ENCODE data around the gene FAM174C.

Gene FAM174C

GRCh38 chr19:1275976-1276627 is 772 bp downstream of the FAM174C start:
- DNase-seq, result no peak

GRCh38 chr19:1276628-1277022 is 1.3 kb downstream of the FAM174C start:
- DNase-seq, result no peak

GRCh38 chr19:1277061-1277460 is 1.7 kb downstream of the FAM174C start:
- no peak for DNase-seq

- DNase-seq, result no peak
Observed at GRCh38 chr19:1278074-1278473, 2.7 kb downstream of the FAM174C start.

- DNase-seq, result no peak
Observed at GRCh38 chr19:1278713-1279660, 3.7 kb downstream of the FAM174C start.

- peak; percentile 50 for DNase-seq
Observed at GRCh38 chr19:1279782-1280341, 4.5 kb downstream of the FAM174C start.

- no peak for DNase-seq
Observed at GRCh38 chr19:1280636-1281568, 5.6 kb downstream of the FAM174C start.

- no peak for DNase-seq
Observed at GRCh38 chr19:1281569-1282287, 6.4 kb downstream of the FAM174C start.

- DNase-seq, result no peak
Observed at GRCh38 chr19:1282588-1283206, 7.4 kb downstream of the FAM174C start.

GRCh38 chr19:1283207-1283916 is 8.0 kb downstream of the FAM174C start:
- no peak for DNase-seq

GRCh38 chr19:1283917-1284292 is 8.6 kb downstream of the FAM174C start:
- DNase-seq, result no peak

GRCh38 chr19:1284293-1284978 is 9.1 kb downstream of the FAM174C start:
- DNase-seq, result no peak

GRCh38 chr19:1284979-1285736 is 9.8 kb downstream of the FAM174C start:
- no peak for DNase-seq

- no peak for DNase-seq
Observed at GRCh38 chr19:1285737-1286360, 10.5 kb downstream of the FAM174C start, which contains the start of gene EFNA2. Gene EFNA2 (plus strand): TSS chr19:1285873. CDS start chr19:1286169, 296 bp downstream.

GRCh38 chr19:1286487-1287353 is 11.4 kb downstream of the FAM174C start:
- DNase-seq, result no peak

GRCh38 chr19:1287354-1288225 is 12.3 kb downstream of the FAM174C start:
- no peak for DNase-seq

GRCh38 chr19:1288226-1288612 is 12.9 kb downstream of the FAM174C start:
- no peak for DNase-seq
